ENCODE measurements around the gene METTL8.

DNA sequence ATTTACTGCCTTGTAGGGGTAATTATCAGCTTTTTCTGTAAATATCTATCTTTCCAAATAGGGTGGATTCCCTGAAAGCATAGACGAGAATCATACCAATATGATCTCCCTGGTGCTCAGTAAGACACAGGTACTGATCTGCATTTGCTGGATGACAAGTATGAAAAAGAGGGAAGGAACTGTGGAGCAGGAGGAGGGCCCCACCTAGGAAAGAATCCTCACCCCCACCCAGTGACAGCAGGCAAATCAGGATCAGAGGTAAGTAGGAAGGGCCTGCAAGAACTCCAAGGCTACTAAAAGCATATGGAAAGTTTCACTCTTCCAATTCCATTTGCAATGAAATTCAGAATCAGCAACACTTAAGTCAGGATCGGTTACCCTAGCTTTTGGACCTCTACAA is 42.3 kb downstream of the METTL8 start:
- TF ChIP-seq, protein P1, sequence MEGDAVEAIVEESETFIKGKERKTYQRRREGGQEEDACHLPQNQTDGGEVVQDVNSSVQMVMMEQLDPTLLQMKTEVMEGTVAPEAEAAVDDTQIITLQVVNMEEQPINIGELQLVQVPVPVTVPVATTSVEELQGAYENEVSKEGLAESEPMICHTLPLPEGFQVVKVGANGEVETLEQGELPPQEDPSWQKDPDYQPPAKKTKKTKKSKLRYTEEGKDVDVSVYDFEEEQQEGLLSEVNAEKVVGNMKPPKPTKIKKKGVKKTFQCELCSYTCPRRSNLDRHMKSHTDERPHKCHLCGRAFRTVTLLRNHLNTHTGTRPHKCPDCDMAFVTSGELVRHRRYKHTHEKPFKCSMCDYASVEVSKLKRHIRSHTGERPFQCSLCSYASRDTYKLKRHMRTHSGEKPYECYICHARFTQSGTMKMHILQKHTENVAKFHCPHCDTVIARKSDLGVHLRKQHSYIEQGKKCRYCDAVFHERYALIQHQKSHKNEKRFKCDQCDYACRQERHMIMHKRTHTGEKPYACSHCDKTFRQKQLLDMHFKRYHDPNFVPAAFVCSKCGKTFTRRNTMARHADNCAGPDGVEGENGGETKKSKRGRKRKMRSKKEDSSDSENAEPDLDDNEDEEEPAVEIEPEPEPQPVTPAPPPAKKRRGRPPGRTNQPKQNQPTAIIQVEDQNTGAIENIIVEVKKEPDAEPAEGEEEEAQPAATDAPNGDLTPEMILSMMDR (IDR thresholded peaks at IDR 0.05; ENCODE audit: insufficient read depth, low read length, poor library complexity, severe bottlenecking), result no peak
- no peak for TF ChIP-seq EZH2phosphoT487 (conservative IDR thresholded peaks at IDR 0.05; ENCODE audit: low read length)
